ENCODE measurements around the gene NUP188.
"Not testable (repeated sequence)": the region's sequence is repeated elsewhere in the genome, so short reads cannot be mapped to it uniquely, and the experiment has no call there.

Gene NUP188

DNA sequence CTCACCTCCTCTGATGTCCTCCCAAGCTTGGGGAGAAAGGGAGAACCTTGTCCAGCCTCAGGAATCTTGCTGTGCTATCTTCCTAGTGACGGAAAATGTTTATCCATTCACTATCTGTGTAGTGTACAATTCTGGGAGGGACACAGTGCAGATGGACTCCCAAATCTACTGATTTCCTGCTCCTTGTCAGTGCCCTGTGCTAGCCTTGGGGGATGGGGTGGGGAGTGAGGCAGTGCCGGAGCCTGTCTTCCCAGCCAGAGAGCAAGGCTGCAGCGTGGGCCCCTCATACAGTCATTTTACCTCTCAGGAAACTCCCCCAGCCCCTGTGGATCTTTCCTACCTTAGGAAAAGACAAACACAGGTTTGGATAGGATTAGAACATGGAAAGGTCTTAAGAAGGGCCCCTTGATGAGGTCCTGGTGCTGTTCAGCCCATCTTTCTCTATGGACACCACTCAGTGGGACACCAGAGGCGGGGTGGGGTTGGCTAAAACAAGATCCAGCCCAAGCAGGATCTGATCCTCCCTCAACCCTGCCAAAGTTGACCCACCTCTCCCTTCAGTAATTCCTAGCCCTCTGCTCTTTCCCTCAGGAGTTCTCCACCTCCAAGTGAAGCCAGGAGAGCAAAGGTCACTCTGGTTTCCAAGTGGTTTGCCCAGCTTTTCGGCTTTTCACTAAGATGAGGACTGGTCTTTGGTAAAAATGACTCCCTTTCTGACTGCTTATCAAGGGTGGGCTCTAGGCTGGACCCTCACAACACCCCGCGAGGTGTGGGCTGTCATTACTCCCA, 3.5 kb upstream of the NUP188 start:
- DNase-seq (ENCODE audit: low spot score), result no peak

DNA sequence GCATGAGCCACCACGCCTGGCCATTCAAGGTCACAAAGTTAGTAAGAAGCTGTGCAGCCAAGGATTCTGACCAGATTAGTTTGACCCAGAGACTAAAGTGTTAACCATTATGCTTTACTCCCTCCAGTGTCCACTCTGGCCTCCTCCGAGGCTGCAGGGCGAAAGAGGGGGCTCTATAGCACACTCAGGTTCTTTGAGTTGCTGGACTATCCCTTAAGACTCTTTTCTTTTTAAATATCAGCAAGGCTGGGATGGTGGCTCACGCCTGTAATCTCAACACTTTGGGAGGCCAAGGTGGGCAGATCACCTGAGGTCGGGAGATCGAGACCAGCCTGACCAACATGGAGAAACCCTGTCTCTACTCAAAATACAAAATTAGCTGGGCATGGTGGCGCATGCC, 2.5 kb upstream of the NUP188 start:
- DNase-seq (ENCODE audit: low spot score), result not testable (repeated sequence)

DNA sequence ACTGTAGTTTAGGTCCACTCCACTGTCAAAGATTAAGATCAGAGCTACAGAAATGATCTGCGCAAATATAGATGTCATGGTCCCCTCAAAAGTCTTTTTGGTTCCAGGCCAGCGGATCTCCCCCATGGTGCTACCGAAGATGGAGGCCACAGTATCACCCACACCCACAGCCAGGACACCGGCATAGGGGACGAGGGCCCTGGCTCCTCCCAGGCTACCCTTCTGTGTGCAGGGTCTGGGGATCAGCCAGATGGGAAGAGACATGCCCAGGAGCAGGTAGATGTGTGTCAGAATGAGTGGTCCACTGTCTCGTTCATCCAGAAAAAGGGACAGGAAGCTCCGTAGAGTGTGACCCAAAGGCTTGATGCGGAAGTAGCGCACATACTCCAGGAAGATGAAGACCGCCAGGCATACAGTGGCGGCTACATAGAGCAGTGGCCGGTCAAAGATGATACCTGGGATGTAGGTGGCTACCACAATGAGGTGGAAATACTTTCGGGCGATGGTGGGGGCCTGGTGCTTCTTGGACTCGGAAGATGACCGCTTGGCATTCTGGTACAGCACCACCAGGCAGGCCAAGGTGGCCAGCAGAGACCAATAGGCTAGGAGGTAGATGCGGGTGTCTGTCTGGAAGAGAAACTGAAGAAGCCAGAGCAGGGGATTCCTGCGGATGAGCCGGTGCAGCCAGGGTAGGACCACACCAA, 1.5 kb upstream of the NUP188 start:
- no peak for DNase-seq (ENCODE audit: low spot score)

GRCh38 chr9:128946571-128947276, 775 bp upstream of the NUP188 start:
- DNase-seq (ENCODE audit: low spot score), result no peak

DNA sequence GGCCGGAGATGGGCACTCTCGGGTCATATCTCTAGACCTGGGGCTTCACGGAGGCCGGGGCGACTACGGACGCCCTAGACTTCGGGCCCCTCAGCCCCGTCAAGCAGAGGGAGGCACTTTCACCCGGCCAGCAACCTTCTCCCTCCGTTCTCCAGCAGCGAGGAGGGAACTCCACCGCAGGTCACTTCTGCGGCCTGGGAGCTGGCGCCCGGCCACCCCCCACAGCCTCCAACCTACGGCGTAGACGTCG, 297 bp upstream of the NUP188 start:
- no peak for DNase-seq (ENCODE audit: low spot score)

- not testable (repeated sequence) for DNase-seq (ENCODE audit: low spot score)
Observed at GRCh38 chr9:128961403-128961802, 13.9 kb downstream of the NUP188 start.

DNA sequence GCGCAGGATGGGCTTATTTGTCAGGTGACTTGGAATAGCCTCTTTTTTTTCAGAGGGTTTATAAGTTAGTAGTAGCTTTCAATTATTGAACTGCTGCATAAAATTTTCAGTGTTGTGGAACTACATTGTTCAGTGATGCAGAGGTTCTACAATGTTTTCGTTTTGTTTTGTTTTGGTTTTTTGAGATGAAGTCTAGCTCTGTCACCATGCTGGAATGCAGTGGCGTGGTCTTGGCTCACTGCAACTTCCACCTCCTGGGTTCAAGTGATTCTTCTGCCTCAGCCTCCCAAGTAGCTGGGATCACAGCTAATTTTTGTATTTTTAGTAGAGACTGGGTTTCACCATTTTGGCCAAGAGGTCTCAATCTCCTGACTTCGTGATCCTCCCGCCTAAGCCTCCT, 22.0 kb downstream of the NUP188 start:
- no peak for DNase-seq (ENCODE audit: low spot score)

GRCh38 chr9:128972956-128973355, 25.5 kb downstream of the NUP188 start:
- DNase-seq (ENCODE audit: low spot score), result no peak

DNA sequence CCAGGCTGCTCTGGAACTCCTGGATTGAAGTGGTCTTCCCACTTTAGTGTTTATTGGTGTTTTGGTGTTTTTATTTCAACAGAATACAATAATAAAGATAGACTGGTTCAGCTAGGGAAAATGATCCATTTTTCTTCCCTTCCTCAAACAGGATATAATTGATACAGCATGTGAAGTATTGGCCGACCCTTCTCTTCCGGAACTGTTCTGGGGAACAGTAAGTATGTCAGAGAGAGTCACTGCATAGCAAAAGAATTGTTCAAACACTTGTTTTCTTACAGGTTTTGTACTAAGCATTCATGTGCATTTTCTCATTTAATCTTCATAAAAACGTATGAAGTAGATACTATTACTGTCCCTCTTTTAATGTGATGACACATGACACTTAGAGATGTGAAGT, 31.6 kb downstream of the NUP188 start:
- no peak for DNase-seq (ENCODE audit: low spot score)

DNA sequence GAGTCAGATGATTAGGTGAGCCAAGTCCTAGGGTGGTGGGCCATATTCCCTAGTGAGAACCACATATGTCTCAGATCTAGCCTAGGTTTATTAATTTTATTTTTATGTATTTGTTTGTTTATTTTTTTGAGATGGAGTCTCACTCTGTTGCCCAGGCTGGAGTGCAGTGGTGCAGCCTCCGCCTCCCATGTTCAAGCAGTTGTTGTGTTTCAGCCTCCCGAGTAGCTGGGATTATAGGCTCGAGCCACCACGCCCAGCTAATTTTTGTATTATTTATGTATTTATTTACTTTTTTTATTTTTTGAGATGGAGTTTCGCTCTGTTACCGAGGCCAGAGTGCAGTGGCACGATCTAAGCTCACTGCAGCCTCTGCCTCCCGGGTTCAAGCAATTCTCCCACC, 36.0 kb downstream of the NUP188 start:
- DNase-seq (ENCODE audit: low spot score), result no peak

DNA sequence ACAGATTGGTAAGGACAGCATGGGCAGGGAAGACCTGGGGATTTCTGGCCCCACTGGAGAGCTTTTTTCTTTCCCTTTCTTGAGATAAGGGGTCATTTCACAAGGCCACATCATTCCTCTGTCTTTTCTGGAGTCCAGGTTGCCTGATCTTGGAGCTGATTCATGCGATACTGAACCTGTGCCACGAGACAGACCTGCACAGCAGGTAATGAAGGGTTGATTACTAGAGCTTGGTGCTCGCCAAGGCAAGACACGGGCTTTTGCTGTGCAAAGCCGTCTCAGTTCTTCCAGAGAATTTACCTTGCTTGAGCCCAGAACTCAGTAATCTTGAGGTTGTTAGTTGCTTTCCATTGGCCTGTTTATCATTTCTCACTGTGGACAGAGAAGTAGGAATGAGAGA, 39.2 kb downstream of the NUP188 start:
- DNase-seq (ENCODE audit: low spot score), result no peak

DNA sequence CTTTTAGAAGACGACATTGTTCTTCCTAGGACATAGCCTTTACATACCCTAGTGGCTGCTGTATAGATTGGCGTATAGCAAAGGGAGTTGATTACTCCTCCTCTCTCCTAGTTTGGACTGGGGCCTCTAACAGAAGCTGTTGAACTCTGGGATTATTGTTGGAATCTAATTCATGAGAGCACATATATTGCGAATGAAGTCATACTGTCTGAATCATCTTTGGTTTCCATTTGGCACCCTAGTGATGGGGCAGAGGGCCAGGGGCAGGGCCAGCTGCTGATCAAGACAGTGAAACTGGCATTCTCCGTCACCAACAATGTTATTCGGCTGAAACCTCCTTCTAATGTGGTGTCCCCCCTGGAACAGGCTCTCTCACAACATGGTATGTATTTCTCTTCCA, 40.3 kb downstream of the NUP188 start:
- no peak for DNase-seq (ENCODE audit: low spot score)

DNA sequence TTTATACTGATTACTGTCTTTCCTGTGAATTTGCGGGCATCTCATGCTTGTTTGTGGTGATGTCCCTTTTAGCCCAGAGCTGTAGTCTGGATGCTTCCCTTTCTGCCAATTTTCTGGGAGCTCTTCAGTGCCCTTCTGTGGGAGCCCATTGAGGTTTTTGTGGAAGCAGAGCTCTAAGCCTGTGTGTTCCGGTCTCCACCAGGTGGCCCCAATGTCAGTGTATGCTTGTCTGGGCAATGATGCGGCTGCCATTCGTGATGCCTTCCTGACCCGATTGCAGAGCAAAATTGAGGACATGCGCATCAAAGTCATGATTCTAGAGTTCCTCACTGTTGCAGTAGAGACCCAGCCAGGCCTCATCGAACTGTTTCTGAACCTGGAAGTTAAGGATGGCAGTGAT, 45.5 kb downstream of the NUP188 start:
- DNase-seq (ENCODE audit: low spot score), result peak; percentile 86

GRCh38 chr9:128995791-128996190, 48.3 kb downstream of the NUP188 start:
- DNase-seq (ENCODE audit: low spot score), result peak; percentile 93

GRCh38 chr9:128998462-128998861, 51.0 kb downstream of the NUP188 start:
- DNase-seq (ENCODE audit: low spot score), result no peak

DNA sequence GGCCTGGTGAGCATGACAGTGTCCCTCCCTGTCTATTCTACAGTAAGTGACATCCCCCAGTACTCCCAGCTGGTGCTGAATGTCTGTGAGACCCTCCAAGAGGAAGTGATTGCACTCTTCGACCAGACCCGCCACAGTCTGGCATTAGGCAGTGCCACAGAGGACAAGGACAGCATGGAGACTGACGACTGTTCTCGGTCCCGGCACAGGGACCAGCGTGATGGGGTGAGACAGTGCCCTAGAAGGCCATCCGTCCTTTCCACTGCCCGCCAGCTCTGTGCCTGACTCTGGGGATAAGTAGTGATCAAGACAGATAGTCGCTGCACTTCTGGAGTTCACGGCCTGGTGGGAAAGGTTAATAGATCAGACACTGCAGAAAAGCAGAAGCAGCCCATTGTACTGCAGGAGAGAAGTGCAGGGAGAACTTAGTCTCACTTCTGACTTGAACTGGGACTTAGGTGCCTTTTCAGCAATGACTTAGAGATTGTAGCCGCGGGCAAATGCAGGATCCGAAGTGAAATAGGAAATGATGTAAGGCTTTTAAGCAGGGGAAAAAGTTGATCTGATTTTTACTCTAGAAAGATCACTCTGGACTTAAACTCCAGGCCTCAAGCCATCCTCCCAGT, 52.2 kb downstream of the NUP188 start:
- no peak for DNase-seq (ENCODE audit: low spot score)

GRCh38 chr9:129001504-129002325, 54.2 kb downstream of the NUP188 start:
- DNase-seq (ENCODE audit: low spot score), result no peak

- DNase-seq (ENCODE audit: low spot score), result no peak
Observed at GRCh38 chr9:129002992-129003391, 55.5 kb downstream of the NUP188 start.

DNA sequence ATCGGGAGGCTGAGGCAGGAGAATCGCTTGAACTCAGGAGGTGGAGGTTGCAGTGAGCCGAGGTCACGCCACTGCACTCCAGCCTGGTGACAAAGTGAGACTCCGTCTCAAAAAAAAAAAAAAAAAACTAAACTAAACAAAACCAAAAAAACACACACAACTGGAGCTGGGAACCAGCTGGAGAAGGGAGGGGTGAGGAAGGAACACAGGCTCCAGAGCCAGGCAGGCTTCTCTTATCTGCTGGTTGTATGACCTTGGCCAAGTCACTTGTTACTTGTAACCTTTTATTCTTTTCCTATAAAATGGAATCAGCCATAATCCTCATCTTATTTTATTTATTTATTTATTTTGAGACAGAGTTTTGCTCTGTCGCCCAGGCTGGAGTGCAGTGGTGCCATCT, 56.7 kb downstream of the NUP188 start:
- DNase-seq (ENCODE audit: low spot score), result not testable (repeated sequence)

GRCh38 chr9:129005336-129005997, 58.0 kb downstream of the NUP188 start:
- DNase-seq (ENCODE audit: low spot score), result no peak

GRCh38 chr9:129006328-129007034, 59.0 kb downstream of the NUP188 start:
- DNase-seq (ENCODE audit: low spot score), result peak; percentile 87

Measured in pons (tissue), 1 donor.